HEK293 (cell line): ENCODE results near the gene ROBO4.

Experiments
- CTCF ChIA-PET: fragments of 350-600 bp; formaldehyde crosslinking; extraction: SDS; loops from one replicate; lab custom pipeline; 2021; ENCODE audit warnings: antibody characterized with exemption; lab: Yijun Ruan, JAX
- POLR2A ChIA-PET: fragments of 300-600 bp; formaldehyde crosslinking; extraction: SDS; loops from one replicate; lab custom pipeline; 2020; ENCODE audit warnings: antibody characterized with exemption, inconsistent platforms; lab: Yijun Ruan, JAX
- H3K27ac ChIP-seq: fragments of 200-500 bp; sonication (Bioruptor generic); 2 replicates; pipeline ENCODE4 v1.5.1; 2014; ENCODE audit warnings: low read depth, low read length, control low read depth, inconsistent platforms; ENCODE audit errors: extremely low read depth
- H3K36me3 ChIP-seq, 2 experiments: fragments of 200-500 bp in 1 of 2; sonication (Bioruptor generic) in 1 of 2; 1 replicate in 1 of 2; 2 replicates in 1 of 2; pipeline ENCODE4 v1.5.1; 2014 to 2017; ENCODE audit warnings: inconsistent platforms in 2 of 2, low read length in 2 of 2; ENCODE audit not compliant: control insufficient read depth in 2 of 2, insufficient read depth in 1 of 2
- H3K4me1 ChIP-seq: fragments of 200-500 bp; sonication (Bioruptor generic); 2 replicates; pipeline ENCODE4 v1.5.1; 2014; ENCODE audit warnings: mild to moderate bottlenecking, low read length, inconsistent platforms; ENCODE audit not compliant: control insufficient read depth, insufficient read depth
- H3K4me3 ChIP-seq: 2 replicates; pipeline ENCODE4 v1.5.1; 2011; ENCODE audit warnings: low read depth, mild to moderate bottlenecking, control low read depth, low read length, moderate library complexity
- H3K9me3 ChIP-seq: fragments of 200-500 bp; sonication (Bioruptor generic); 2 replicates; pipeline ENCODE4 v1.5.1; 2014; ENCODE audit warnings: low read depth, low read length, inconsistent platforms; ENCODE audit not compliant: control insufficient read depth, insufficient read depth
- GFI1B ChIP-seq: fragments of 450-650 bp; formaldehyde crosslinking; IDR thresholded peaks from 2 replicates; pipeline ENCODE4 v1.5.1; 2016; ENCODE audit warnings: missing biosample characterization, missing genetic modification characterization
- GLIS1 ChIP-seq: fragments of 450-650 bp; formaldehyde crosslinking; IDR thresholded peaks from 2 replicates; pipeline ENCODE4 v1.5.1; 2016; ENCODE audit warnings: missing biosample characterization, missing genetic modification characterization
- GLIS2 ChIP-seq: fragments of 450-650 bp; formaldehyde crosslinking; IDR thresholded peaks from 2 replicates; pipeline ENCODE4 v1.5.1; 2016; ENCODE audit warnings: missing biosample characterization, missing genetic modification characterization
- IKZF3 ChIP-seq: fragments of 450-650 bp; IDR thresholded peaks from 2 replicates; pipeline ENCODE4 v1.5.0; 2018; ENCODE audit warnings: missing biosample characterization, mild to moderate bottlenecking, missing genetic modification characterization, moderate library complexity
- KLF10 ChIP-seq: fragments of 450-650 bp; IDR thresholded peaks from 2 replicates; pipeline ENCODE4 v1.5.1; 2018; ENCODE audit warnings: missing biosample characterization, mild to moderate bottlenecking, missing genetic modification characterization
- ZIC2 ChIP-seq: fragments of 450-650 bp; formaldehyde crosslinking; IDR thresholded peaks from 2 replicates; pipeline ENCODE4 v1.5.1; 2016; ENCODE audit warnings: missing biosample characterization, missing genetic modification characterization
- ZNF121 ChIP-seq: fragments of 450-650 bp; formaldehyde crosslinking; IDR thresholded peaks from 2 replicates; pipeline ENCODE4 v1.5.1; 2016; ENCODE audit warnings: missing biosample characterization, missing genetic modification characterization
- ZNF133 ChIP-seq: fragments of 450-650 bp; formaldehyde crosslinking; IDR thresholded peaks from 2 replicates; pipeline ENCODE4 v1.5.1; 2016; ENCODE audit warnings: missing biosample characterization, missing genetic modification characterization
- ZNF2 ChIP-seq: fragments of 450-650 bp; formaldehyde crosslinking; IDR thresholded peaks from 2 replicates; pipeline ENCODE4 v1.5.1; 2016; ENCODE audit warnings: missing biosample characterization, missing genetic modification characterization
- ZNF24 ChIP-seq: fragments of 450-650 bp; formaldehyde crosslinking; IDR thresholded peaks from 2 replicates; pipeline ENCODE4 v1.5.1; 2016; ENCODE audit warnings: missing biosample characterization, missing genetic modification characterization
- ZNF248 ChIP-seq: fragments of 450-650 bp; formaldehyde crosslinking; IDR thresholded peaks from 2 replicates; pipeline ENCODE4 v1.5.1; 2017; ENCODE audit warnings: missing biosample characterization, missing genetic modification characterization
- ZNF423 ChIP-seq: fragments of 450-650 bp; formaldehyde crosslinking; IDR thresholded peaks from 2 replicates; pipeline ENCODE4 v1.5.1; 2016; ENCODE audit warnings: missing biosample characterization, missing genetic modification characterization
- ZNF555 ChIP-seq: fragments of 450-650 bp; formaldehyde crosslinking; conservative IDR thresholded peaks from 2 replicates; pipeline ENCODE4 v1.5.1; 2017; ENCODE audit warnings: missing biosample characterization, mild to moderate bottlenecking, missing genetic modification characterization, inconsistent platforms
- ZNF654 ChIP-seq: fragments of 450-650 bp; formaldehyde crosslinking; IDR thresholded peaks from 2 replicates; pipeline ENCODE4 v1.5.1; 2016; ENCODE audit warnings: low read depth, missing biosample characterization, missing genetic modification characterization
- ZNF692 ChIP-seq: fragments of 450-650 bp; formaldehyde crosslinking; IDR thresholded peaks from 2 replicates; pipeline ENCODE4 v1.5.1; 2016; ENCODE audit warnings: missing biosample characterization, missing genetic modification characterization
- ZNF785 ChIP-seq: fragments of 450-650 bp; formaldehyde crosslinking; IDR thresholded peaks from 2 replicates; pipeline ENCODE4 v1.5.1; 2016; ENCODE audit warnings: missing biosample characterization, missing genetic modification characterization
- ZSCAN18 ChIP-seq: fragments of 450-650 bp; formaldehyde crosslinking; IDR thresholded peaks from 2 replicates; pipeline ENCODE4 v1.5.1; 2016; ENCODE audit warnings: missing biosample characterization, missing genetic modification characterization
- TF ChIP-seq, protein P1 (sequence below): fragments of 450-650 bp; formaldehyde crosslinking; IDR thresholded peaks from 2 replicates; pipeline ENCODE4 v1.5.1; 2016; ENCODE audit warnings: missing biosample characterization, missing genetic modification characterization
- TF ChIP-seq, protein P2 (sequence below): fragments of 450-650 bp; formaldehyde crosslinking; IDR thresholded peaks from 2 replicates; pipeline ENCODE4 v1.5.1; 2016; ENCODE audit warnings: missing biosample characterization, missing genetic modification characterization

Gene ROBO4

GRCh38 chr11:124886476-124886875 is 11.2 kb downstream of the ROBO4 start:
- Histone ChIP-seq H3K4me1 (no peaks in the 10 kb centered on the region), H3K4me3 (no peak overlapping the region), H3K27ac (no peak overlapping the region), H3K9me3 (no peaks in the 10 kb centered on the region), H3K36me3 (no peaks in the 10 kb centered on the region)
- ChIA-PET POLR2A (no interaction called here), CTCF (no interaction called here)
- no peak for TF ChIP-seq ZNF654 (tag by site-specific recombination)
- TF ChIP-seq, all 188 proteins: peak for 0

GRCh38 chr11:124884869-124885479 is 12.7 kb downstream of the ROBO4 start:
- Histone ChIP-seq H3K4me3 (no peak overlapping the region), H3K4me1 (no peaks in the 10 kb centered on the region), H3K9me3 (no peaks in the 10 kb centered on the region), H3K27ac (no peak overlapping the region), H3K36me3 (no peaks in the 10 kb centered on the region)
- POLR2A ChIA-PET, result interaction anchor here (1.4 kb wide), 1 partner anchor 9 kb away, joined by 6 read pairs; no protein-coding TSS in a partner anchor
- no peak for TF ChIP-seq ZNF2
- CTCF ChIA-PET, result interaction anchor here (0.9 to 1.2 kb wide), 3 partner anchors 7 to 19 kb away, joined by 3 to 5 read pairs (median 4); no protein-coding TSS in a partner anchor

DNA sequence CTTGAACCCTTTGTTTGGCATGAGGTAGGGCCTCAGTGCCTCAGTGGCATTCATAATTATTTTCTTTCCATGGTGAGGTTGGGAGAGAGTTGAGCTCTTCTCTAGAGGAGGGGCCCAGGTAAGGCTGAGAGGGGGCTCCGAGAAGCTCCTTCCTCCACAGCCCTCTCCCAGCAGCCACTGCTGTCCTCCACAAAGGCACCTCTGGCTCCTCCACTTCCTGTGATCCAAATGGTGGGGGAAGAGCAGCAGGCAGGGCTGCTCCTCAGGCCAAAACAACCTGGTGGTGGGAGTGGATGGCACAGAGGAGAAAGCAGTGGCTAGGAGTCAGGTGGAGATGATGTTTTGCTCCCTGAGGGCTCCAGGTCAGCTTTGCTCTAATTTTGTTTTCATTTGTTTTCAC is 13.3 kb downstream of the ROBO4 start:
- H3K27ac ChIP-seq, result no peak overlapping the region
- H3K4me1 ChIP-seq, result no peaks in the 10 kb centered on the region
- POLR2A ChIA-PET, result interaction anchor here (1.4 kb wide), 1 partner anchor 8 kb away, joined by 6 read pairs; no protein-coding TSS in a partner anchor
- H3K9me3 ChIP-seq, result no peaks in the 10 kb centered on the region
- no peaks in the 10 kb centered on the region for H3K36me3 ChIP-seq
- CTCF ChIA-PET, result interaction anchor here (0.9 to 1.2 kb wide), 3 partner anchors 8 to 18 kb away, joined by 3 to 5 read pairs (median 4); no protein-coding TSS in a partner anchor
- TF ChIP-seq ZNF133 (no peak), ZNF423 (tag by site-specific recombination) (no peak), KLF10 (tag by site-specific recombination) (no peak), ZNF248 (tag by site-specific recombination) (no peak), ZNF692 (tag by site-specific recombination) (no peak), ZNF24 (no peak)
- H3K4me3 ChIP-seq, result no peak overlapping the region

DNA sequence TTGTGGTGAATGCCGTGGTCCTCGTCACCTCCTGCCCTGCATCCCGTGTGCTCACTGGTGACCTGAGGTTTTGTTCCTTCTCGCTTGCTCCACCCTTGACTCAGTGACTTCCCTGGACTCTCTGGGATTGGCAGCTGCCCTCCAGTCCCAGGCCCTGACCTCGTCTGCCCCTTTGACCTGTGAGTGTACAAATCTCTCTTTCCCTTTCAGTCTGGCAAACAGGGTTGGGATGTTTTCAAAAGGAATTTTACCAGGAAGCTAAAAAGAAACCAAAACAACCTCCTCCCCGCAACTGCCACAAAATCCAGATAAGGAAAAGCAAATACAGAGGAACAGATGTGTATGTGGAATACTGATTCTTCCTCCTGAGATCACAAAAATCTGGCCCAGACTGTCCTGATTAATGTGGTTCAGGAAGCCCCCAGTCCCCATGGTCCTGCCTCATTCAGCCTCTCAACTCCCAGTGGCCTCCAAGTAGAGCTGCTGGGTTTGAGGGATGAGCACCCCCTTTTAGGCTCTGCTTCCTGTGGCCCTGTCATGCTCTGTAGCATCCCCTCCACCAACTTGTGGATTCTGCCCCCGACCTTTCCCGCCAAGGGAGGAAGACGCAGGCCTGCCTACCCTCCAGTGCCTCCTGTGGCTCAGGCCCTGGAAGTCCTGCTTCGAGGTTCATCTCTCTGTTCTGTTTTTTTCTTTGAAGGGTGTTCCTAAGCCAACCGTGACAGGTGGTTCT is 15.2 kb downstream of the ROBO4 start:
- Histone ChIP-seq H3K36me3 (no peaks in the 10 kb centered on the region), H3K27ac (no peak overlapping the region), H3K9me3 (no peaks in the 10 kb centered on the region), H3K4me3 (no peak overlapping the region), H3K4me1 (no peaks in the 10 kb centered on the region)
- no peak for TF ChIP-seq ZNF121
- TF ChIP-seq ZIC2, result no peak
- TF ChIP-seq, protein P1, sequence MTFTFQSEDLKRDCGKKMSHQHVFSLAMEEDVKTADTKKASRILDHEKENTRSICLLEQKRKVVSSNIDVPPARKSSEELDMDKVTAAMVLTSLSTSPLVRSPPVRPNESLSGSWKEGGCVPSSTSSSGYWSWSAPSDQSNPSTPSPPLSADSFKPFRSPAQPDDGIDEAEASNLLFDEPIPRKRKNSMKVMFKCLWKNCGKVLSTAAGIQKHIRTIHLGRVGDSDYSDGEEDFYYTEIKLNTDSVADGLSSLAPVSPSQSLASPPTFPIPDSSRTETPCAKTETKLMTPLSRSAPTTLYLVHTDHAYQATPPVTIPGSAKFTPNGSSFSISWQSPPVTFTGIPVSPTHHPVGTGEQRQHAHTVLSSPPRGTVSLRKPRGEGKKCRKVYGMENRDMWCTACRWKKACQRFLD, result no peak
- TF ChIP-seq ZNF555 (tag by site-specific recombination), result no peak
- TF ChIP-seq, protein P2, sequence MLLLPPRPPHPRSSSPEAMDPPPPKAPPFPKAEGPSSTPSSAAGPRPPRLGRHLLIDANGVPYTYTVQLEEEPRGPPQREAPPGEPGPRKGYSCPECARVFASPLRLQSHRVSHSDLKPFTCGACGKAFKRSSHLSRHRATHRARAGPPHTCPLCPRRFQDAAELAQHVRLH, result no peak
- no peak for TF ChIP-seq GLIS1 (tag by site-specific recombination)
- TF ChIP-seq GFI1B (tag by site-specific recombination), result no peak
- TF ChIP-seq ZNF785, result no peak
- no peak for TF ChIP-seq ZSCAN18 (tag by site-specific recombination)
- TF ChIP-seq IKZF3 (tag by site-specific recombination), result no peak
- TF ChIP-seq GLIS2 (tag by site-specific recombination), result no peak
- ChIA-PET CTCF (interaction anchor here (0.5 to 1.0 kb wide), 4 partner anchors 10 to 703 kb away, joined by 3 to 5 read pairs (median 3); no protein-coding TSS in a partner anchor), POLR2A (interaction anchor here (0.6 kb wide), 1 partner anchor 100 kb away, joined by 3 read pairs; no protein-coding TSS in a partner anchor)
